GM12878 (cell line): Measurements from ENCODE around the gene VNN1. TPM values are rescaled to one million over a fixed set of nuclear protein-coding genes. Genes with fewer than 3 reads are reported as not detected.

Experiments
- ATAC-seq: fragments of 200-7000 bp; cut with Tn5 transposase; 3 replicates; pipeline ENCODE4 v1.9.1; 2020; ENCODE audit warnings: mild to moderate bottlenecking, moderate library complexity
- BruUV-seq: library from RNA; stranded (reverse); fragments of 400-500 nt; replicated peaks from 2 replicates; lab custom pipeline; 2021; lab: Mats Ljungman, UMichigan
- CTCF ChIA-PET: fragments of 300-600 bp; sonication (Branson Sonifier 250); formaldehyde crosslinking; extraction: SDS; loops from one replicate; lab custom pipeline; 2021; ENCODE audit warnings: inconsistent platforms; lab: Yijun Ruan, JAX
- POLR2A ChIA-PET: fragments of 350-600 bp; formaldehyde crosslinking; extraction: SDS; loops from one replicate; lab custom pipeline; 2021; ENCODE audit warnings: inconsistent platforms; lab: Charles Lee
- RAD21 ChIA-PET: fragments of 300-600 bp; sonication (Branson Sonifier 250); formaldehyde crosslinking; loops from one replicate; lab custom pipeline; 2023; ENCODE audit warnings: antibody characterized with exemption; ENCODE audit not compliant: unreplicated experiment; lab: Charles Lee
- SMC1A ChIA-PET: fragments of 300-600 bp; sonication (Branson Sonifier 250); formaldehyde crosslinking; loops from one replicate; lab custom pipeline; 2023; ENCODE audit not compliant: unreplicated experiment, uncharacterized antibody; lab: Charles Lee
- DNase-seq: peaks from one replicate; pipeline ENCODE4 v3.0.0-alpha.2; 2011; ENCODE audit warnings: low read depth, low spot score
- FAIRE-seq: peaks from 3 replicates; lab custom pipeline; 2011; peaks lifted over from hg19 to GRCh38; lab: Jason Lieb, UNC
- H2AFZ ChIP-seq: 2 replicates; pipeline ENCODE4 v1.6.0; 2011; ENCODE audit warnings: low read depth, low read length, control low read depth; ENCODE audit not compliant: control insufficient read depth
- H3K27ac ChIP-seq: 2 replicates; pipeline ENCODE4 v1.5.1; 2011; ENCODE audit warnings: control low read depth; ENCODE audit not compliant: control insufficient read depth, insufficient read depth
- H3K27me3 ChIP-seq, 2 experiments: replicated peaks in 1 of 2; 2 replicates each; pipeline versions ENCODE4 v1.6.0 to v1.6.1; 2011; ENCODE audit warnings: low read length in 1 of 2; ENCODE audit not compliant: control insufficient read depth in 2 of 2, insufficient read depth in 2 of 2
- H3K36me3 ChIP-seq, 2 experiments: 2 replicates each; pipeline ENCODE4 v1.5.1; 2011; ENCODE audit warnings: low read length in 1 of 2; ENCODE audit not compliant: control insufficient read depth in 2 of 2, insufficient read depth in 2 of 2
- H3K4me1 ChIP-seq: 2 replicates; pipeline ENCODE4 v1.6.1; 2011; ENCODE audit warnings: mild to moderate bottlenecking, low read length, moderate library complexity, mixed read lengths; ENCODE audit not compliant: control insufficient read depth, insufficient read depth
- H3K4me2 ChIP-seq: 2 replicates; pipeline ENCODE4 v1.6.0; 2011; ENCODE audit warnings: control low read depth; ENCODE audit not compliant: control insufficient read depth, insufficient read depth
- H3K4me3 ChIP-seq: fragments of 200-600 bp; sonication (generic); 2 replicates; pipeline ENCODE4 v1.5.1; 2016
- H3K79me2 ChIP-seq: 2 replicates; pipeline ENCODE4 v1.6.0; 2011; ENCODE audit warnings: low read length; ENCODE audit not compliant: control insufficient read depth, insufficient read depth
- H3K9ac ChIP-seq: 2 replicates; pipeline ENCODE4 v1.8.0; 2011; ENCODE audit warnings: low read length, control low read depth, mixed read lengths; ENCODE audit not compliant: control insufficient read depth, insufficient read depth
- H3K9me3 ChIP-seq: replicated peaks from 3 replicates; pipeline ENCODE4 v1.5.1; 2011; ENCODE audit warnings: mild to moderate bottlenecking, low read length; ENCODE audit not compliant: control insufficient read depth, insufficient read depth
- H4K20me1 ChIP-seq: 2 replicates; pipeline ENCODE4 v1.6.0; 2011; ENCODE audit not compliant: control insufficient read depth, insufficient read depth
- BMI1 ChIP-seq: fragments of 450-650 bp; IDR thresholded peaks from 2 replicates; pipeline ENCODE4 v1.6.1; 2016; ENCODE audit warnings: mild to moderate bottlenecking, moderate library complexity, borderline replicate concordance
- ELK1 ChIP-seq: IDR thresholded peaks from 2 replicates; pipeline ENCODE4 v1.6.1; 2012; ENCODE audit warnings: low read depth, low read length, improper control_type of control experiment
- EZH2 ChIP-seq: IDR thresholded peaks from 2 replicates; pipeline ENCODE4 v1.6.1; 2012; ENCODE audit warnings: low read depth, mild to moderate bottlenecking, control low read depth, inconsistent platforms, low read length, borderline replicate concordance; ENCODE audit not compliant: control insufficient read depth
- MYC ChIP-seq: IDR thresholded peaks from 2 replicates; pipeline ENCODE4 v1.6.1; 2011; ENCODE audit warnings: mild to moderate bottlenecking, low read length, moderate library complexity, inconsistent platforms; ENCODE audit not compliant: insufficient read depth, insufficient replicate concordance, insufficient read length, severe bottlenecking
- NR2C1 ChIP-seq: fragments of 450-650 bp; IDR thresholded peaks from 2 replicates; pipeline ENCODE4 v1.6.1; 2017; ENCODE audit warnings: antibody characterized with exemption, mild to moderate bottlenecking, moderate library complexity
- RELA ChIP-seq: fragments of 450-650 bp; IDR thresholded peaks from 2 replicates; pipeline ENCODE4 v1.8.0; 2014; ENCODE audit warnings: borderline replicate concordance; ENCODE audit not compliant: partially characterized antibody
- RFX5 ChIP-seq: IDR thresholded peaks from 2 replicates; pipeline ENCODE4 v1.6.1; 2011; ENCODE audit warnings: low read depth, low read length, improper control_type of control experiment
- ZNF274 ChIP-seq: IDR thresholded peaks from one replicate; pipeline ENCODE4 v1.8.0; 2011; ENCODE audit not compliant: insufficient read length, insufficient read depth
- WGBS: methylation state at CpG from one replicate; pipeline ENCODE4 v1.1.6; 2016; ENCODE audit warnings: low lambda C conversion rate; ENCODE audit not compliant: insufficient replicate concordance, insufficient coverage; ENCODE audit errors: missing lambda C conversion rate; 5-methylcytosine and 5-hydroxymethylcytosine counted together
- in situ Hi-C: fragments of 300-500 bp; cut with MboI; formaldehyde crosslinking; loops from 9 replicates; pipeline ENCODE4 v1.14.3; 2018; ENCODE audit warnings: mixed read lengths
- intact Hi-C: fragments of 100-400 bp; cut with micrococcal nuclease; formaldehyde crosslinking; loops from one replicate; pipeline ENCODE4 v1.14.2; 2022; ENCODE audit not compliant: unreplicated experiment
- polyA plus RNA-seq, 11 experiments: library from polyadenylated mRNA; depleted of rRNA in 4 of 11; unstranded in 6 of 11; stranded (reverse) in 5 of 11; fragments of >200 nt; fragmentation: Nextera tagmentation in 4 of 11; fragmentation: Illumina TruSeq in 1 of 11; extraction: Ambion mirVana in 4 of 11; extraction: Trizol in 1 of 11; gene quantifications; 1 replicate in 1 of 11; 2 replicates in 10 of 11; pipeline versions ENCODE4 v1.2.1 to v1.2.3, GENCODE V29; 2011 to 2016; ENCODE audit warnings: inconsistent platforms in 2 of 11, missing spikeins in 2 of 11, low read depth in 1 of 11
- total RNA-seq, 4 experiments: library from RNA; depleted of rRNA in 3 of 4; stranded (reverse); fragments of >200 nt in 3 of 4; fragmentation: Illumina TruSeq in 1 of 4; extraction: Trizol in 1 of 4; gene quantifications; 2 replicates each; pipeline versions ENCODE4 v1.2.1 to v1.2.3, GENCODE V29; 2013 to 2021
- TF ChIP-seq, protein P1 (sequence below): IDR thresholded peaks from 2 replicates; pipeline ENCODE4 v1.6.1; 2012; ENCODE audit warnings: improper control_type of control experiment, low read depth, low read length; ENCODE audit not compliant: insufficient replicate concordance

Gene VNN1
- total and polyA plus RNA-seq, 10 of the 15 experiments (the other 5 are each of a cell fraction or from before 2014, with no cell fraction given) = not detected

DNA sequence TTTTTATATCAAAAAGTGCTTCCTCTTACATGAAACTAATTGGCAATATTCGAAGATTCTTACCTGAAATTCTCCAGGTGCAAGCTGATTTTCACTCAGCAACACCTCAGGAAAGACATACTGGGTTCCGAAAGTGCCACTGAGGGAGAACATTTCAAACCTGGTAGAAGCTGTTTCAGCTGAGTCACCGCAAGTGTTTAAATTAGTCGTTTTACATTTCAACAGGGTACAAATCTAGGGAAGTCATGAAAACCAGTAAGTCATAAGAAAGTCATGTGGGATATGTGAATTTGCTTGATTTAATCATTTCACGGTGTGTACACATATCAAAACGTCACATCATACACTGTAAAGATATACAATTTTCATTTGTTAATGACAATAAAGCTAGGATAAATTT, 29.6 kb downstream of the VNN1 start:
- H3K27me3 ChIP-seq = no peaks in the 10 kb centered on the region
- BruUV-seq = no TSS peak
- ATAC-seq = no peak
- ChIA-PET RAD21 (interaction anchor here (1.0 kb wide), 1 partner anchor 236 kb away, joined by 3 read pairs; no protein-coding TSS in a partner anchor), SMC1A (interaction anchor here (1.1 to 1.3 kb wide), 2 partner anchors 9 to 14 kb away, joined by 3 read pairs; no protein-coding TSS in a partner anchor), POLR2A (interaction anchor here (0.7 kb wide), 1 partner anchor 27 kb away, joined by 3 read pairs; no protein-coding TSS in a partner anchor), CTCF (interaction anchor here (2.8 kb wide), 1 partner anchor 14 kb away, joined by 12 read pairs; no protein-coding TSS in a partner anchor)
- H3K27ac ChIP-seq = no peak overlapping the region
- WGBS = 36% methylated on average over 6 of the region's 6 CpGs
- H3K9me3 ChIP-seq = no peaks in the 10 kb centered on the region
- in situ Hi-C loops = no loop called here
- no peaks in the 10 kb centered on the region for H3K4me1 ChIP-seq
- intact Hi-C loops = no loop called here
- DNase-seq = no peak
- H3K4me2 ChIP-seq = no peak overlapping the region
- no peak for TF ChIP-seq RELA
- TF ChIP-seq ELK1 = no peak
- TF ChIP-seq, protein P1, sequence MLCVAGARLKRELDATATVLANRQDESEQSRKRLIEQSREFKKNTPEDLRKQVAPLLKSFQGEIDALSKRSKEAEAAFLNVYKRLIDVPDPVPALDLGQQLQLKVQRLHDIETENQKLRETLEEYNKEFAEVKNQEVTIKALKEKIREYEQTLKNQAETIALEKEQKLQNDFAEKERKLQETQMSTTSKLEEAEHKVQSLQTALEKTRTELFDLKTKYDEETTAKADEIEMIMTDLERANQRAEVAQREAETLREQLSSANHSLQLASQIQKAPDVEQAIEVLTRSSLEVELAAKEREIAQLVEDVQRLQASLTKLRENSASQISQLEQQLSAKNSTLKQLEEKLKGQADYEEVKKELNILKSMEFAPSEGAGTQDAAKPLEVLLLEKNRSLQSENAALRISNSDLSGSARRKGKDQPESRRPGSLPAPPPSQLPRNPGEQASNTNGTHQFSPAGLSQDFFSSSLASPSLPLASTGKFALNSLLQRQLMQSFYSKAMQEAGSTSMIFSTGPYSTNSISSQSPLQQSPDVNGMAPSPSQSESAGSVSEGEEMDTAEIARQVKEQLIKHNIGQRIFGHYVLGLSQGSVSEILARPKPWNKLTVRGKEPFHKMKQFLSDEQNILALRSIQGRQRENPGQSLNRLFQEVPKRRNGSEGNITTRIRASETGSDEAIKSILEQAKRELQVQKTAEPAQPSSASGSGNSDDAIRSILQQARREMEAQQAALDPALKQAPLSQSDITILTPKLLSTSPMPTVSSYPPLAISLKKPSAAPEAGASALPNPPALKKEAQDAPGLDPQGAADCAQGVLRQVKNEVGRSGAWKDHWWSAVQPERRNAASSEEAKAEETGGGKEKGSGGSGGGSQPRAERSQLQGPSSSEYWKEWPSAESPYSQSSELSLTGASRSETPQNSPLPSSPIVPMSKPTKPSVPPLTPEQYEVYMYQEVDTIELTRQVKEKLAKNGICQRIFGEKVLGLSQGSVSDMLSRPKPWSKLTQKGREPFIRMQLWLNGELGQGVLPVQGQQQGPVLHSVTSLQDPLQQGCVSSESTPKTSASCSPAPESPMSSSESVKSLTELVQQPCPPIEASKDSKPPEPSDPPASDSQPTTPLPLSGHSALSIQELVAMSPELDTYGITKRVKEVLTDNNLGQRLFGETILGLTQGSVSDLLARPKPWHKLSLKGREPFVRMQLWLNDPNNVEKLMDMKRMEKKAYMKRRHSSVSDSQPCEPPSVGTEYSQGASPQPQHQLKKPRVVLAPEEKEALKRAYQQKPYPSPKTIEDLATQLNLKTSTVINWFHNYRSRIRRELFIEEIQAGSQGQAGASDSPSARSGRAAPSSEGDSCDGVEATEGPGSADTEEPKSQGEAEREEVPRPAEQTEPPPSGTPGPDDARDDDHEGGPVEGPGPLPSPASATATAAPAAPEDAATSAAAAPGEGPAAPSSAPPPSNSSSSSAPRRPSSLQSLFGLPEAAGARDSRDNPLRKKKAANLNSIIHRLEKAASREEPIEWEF = no peak
- no peak for TF ChIP-seq NR2C1
- no peak for TF ChIP-seq MYC
- no peak for TF ChIP-seq RFX5
- no peak for TF ChIP-seq EZH2
- TF ChIP-seq BMI1 = no peak
- no peak for TF ChIP-seq ZNF274
- H3K79me2 ChIP-seq = no peaks in the 10 kb centered on the region
- H2AFZ ChIP-seq = no peak overlapping the region
- H3K36me3 ChIP-seq = no peaks in the 10 kb centered on the region
- H4K20me1 ChIP-seq = no peaks in the 10 kb centered on the region
- no peak for FAIRE-seq
- no peak overlapping the region for H3K4me3 ChIP-seq
- H3K9ac ChIP-seq = no peak overlapping the region
